GM11168 (cell line): ENCODE measurements around the gene SMARCA2.

Experiments used
- in situ Hi-C: fragments of 300-500 bp; cut with MboI; formaldehyde crosslinking; loops from one replicate; pipeline ENCODE4 v1.12.0; 2022; ENCODE audit warnings: low sequenced_read_pairs; ENCODE audit not compliant: unreplicated experiment

The SMARCA2 gene

GRCh38 chr9:2085716-2086115 lies 70.6 kb downstream of the SMARCA2 start:
- in situ Hi-C loops = loop anchor here (25.0 kb wide), 1 partner anchor 373 kb away; no protein-coding TSS in a partner anchor

GRCh38 chr9:2086116-2086515 lies 71.0 kb downstream of the SMARCA2 start:
- in situ Hi-C loops = loop anchor here (25.0 kb wide), 1 partner anchor 374 kb away; no protein-coding TSS in a partner anchor

- in situ Hi-C loops = loop anchor here (25.0 kb wide), 1 partner anchor 375 kb away; no protein-coding TSS in a partner anchor
Observed at GRCh38 chr9:2086971-2087370, 71.8 kb downstream of the SMARCA2 start.

- in situ Hi-C loops = loop anchor here (25.0 kb wide), 1 partner anchor 375 kb away; no protein-coding TSS in a partner anchor
Observed at GRCh38 chr9:2087500-2088313, 72.6 kb downstream of the SMARCA2 start.

GRCh38 chr9:2093920-2094597 lies 78.9 kb downstream of the SMARCA2 start:
- in situ Hi-C loops = loop anchor here (25.0 kb wide), 1 partner anchor 382 kb away; no protein-coding TSS in a partner anchor

- in situ Hi-C loops = loop anchor here (25.0 kb wide), 1 partner anchor 384 kb away; no protein-coding TSS in a partner anchor
Observed at GRCh38 chr9:2096376-2096970, 81.3 kb downstream of the SMARCA2 start.

- in situ Hi-C loops = no loop called here
Observed at GRCh38 chr9:2106666-2107065, 91.5 kb downstream of the SMARCA2 start.

- in situ Hi-C loops = no loop called here
Observed at GRCh38 chr9:2107906-2108451, 92.8 kb downstream of the SMARCA2 start.

- in situ Hi-C loops = no loop called here
Observed at GRCh38 chr9:2109069-2109650, 94.0 kb downstream of the SMARCA2 start.

GRCh38 chr9:2110036-2110435 lies 94.9 kb downstream of the SMARCA2 start:
- in situ Hi-C loops = no loop called here

GRCh38 chr9:2116073-2116472 lies 100.9 kb downstream of the SMARCA2 start:
- in situ Hi-C loops = no loop called here

- in situ Hi-C loops = no loop called here
Observed at GRCh38 chr9:2117527-2117926, 102.4 kb downstream of the SMARCA2 start.

GRCh38 chr9:2119566-2119965 lies 104.4 kb downstream of the SMARCA2 start:
- in situ Hi-C loops = no loop called here

- in situ Hi-C loops = no loop called here
Observed at GRCh38 chr9:2120926-2121689, 106.0 kb downstream of the SMARCA2 start.

- in situ Hi-C loops = no loop called here
Observed at GRCh38 chr9:2122299-2122698, 107.2 kb downstream of the SMARCA2 start.

- in situ Hi-C loops = no loop called here
Observed at GRCh38 chr9:2125906-2126305, 110.8 kb downstream of the SMARCA2 start.

- in situ Hi-C loops = no loop called here
Observed at GRCh38 chr9:2126331-2126803, 111.2 kb downstream of the SMARCA2 start.

- in situ Hi-C loops = no loop called here
Observed at GRCh38 chr9:2127486-2127885, 112.3 kb downstream of the SMARCA2 start.

- in situ Hi-C loops = no loop called here
Observed at GRCh38 chr9:2128141-2128540, 113.0 kb downstream of the SMARCA2 start.
